Measurements from ENCODE around the gene SRRM1. TPM values are rescaled to one million over a fixed set of nuclear protein-coding genes. Genes with fewer than 3 reads are reported as not detected.

Gene SRRM1
- total and polyA plus RNA-seq, 10 of the 15 experiments (the other 5 are each of a cell fraction or from before 2014, with no cell fraction given), result 36.8 to 285 (median 126) TPM

GRCh38 chr1:24696756-24697330, 53.7 kb downstream of the SRRM1 start:
- H3K9ac ChIP-seq (ENCODE audit: control insufficient read depth, insufficient read depth, low read length), result no peak overlapping the region
- DNase-seq (ENCODE audit: low read depth, low spot score), result no peak
- ChIA-PET RAD21 (ENCODE audit: unreplicated experiment) (interaction anchor here (0.6 to 3.0 kb wide), 12 partner anchors 8 to 134 kb away, joined by 3 to 16 read pairs (median 4); partner anchors contain the start of gene CLIC4), CTCF (interaction anchor here (0.6 to 24.4 kb wide), 8 partner anchors 31 to 216 kb away, joined by 3 to 655 read pairs (median 6); partner anchors contain the start of gene CLIC4), POLR2A (interaction anchor here (0.8 to 2.3 kb wide), 4 partner anchors 10 to 52 kb away, joined by 4 to 9 read pairs (median 6); partner anchors contain the start of gene CLIC4), SMC1A (ENCODE audit: uncharacterized antibody, unreplicated experiment) (interaction anchor here (0.6 to 8.4 kb wide), 13 partner anchors 8 to 135 kb away, joined by 3 to 92 read pairs (median 8); partner anchors contain the start of gene CLIC4)
- in situ Hi-C loops (cut with MboI), result no loop called here
- H3K4me1 ChIP-seq (ENCODE audit: control insufficient read depth, insufficient read depth, low read length), result peaks cover 27% of the 10 kb centered on the region
- H3K4me2 ChIP-seq (ENCODE audit: control insufficient read depth, insufficient read depth), result no peak overlapping the region
- intact Hi-C loops (cut with micrococcal nuclease; ENCODE audit: unreplicated experiment), result no loop called here
- TF ChIP-seq CBFB (IDR thresholded peaks at IDR 0.05; ENCODE audit: low read depth), result no peak
- TF ChIP-seq CREM (IDR thresholded peaks at IDR 0.05; ENCODE audit: low read depth), result no peak
- TF ChIP-seq, protein P1, sequence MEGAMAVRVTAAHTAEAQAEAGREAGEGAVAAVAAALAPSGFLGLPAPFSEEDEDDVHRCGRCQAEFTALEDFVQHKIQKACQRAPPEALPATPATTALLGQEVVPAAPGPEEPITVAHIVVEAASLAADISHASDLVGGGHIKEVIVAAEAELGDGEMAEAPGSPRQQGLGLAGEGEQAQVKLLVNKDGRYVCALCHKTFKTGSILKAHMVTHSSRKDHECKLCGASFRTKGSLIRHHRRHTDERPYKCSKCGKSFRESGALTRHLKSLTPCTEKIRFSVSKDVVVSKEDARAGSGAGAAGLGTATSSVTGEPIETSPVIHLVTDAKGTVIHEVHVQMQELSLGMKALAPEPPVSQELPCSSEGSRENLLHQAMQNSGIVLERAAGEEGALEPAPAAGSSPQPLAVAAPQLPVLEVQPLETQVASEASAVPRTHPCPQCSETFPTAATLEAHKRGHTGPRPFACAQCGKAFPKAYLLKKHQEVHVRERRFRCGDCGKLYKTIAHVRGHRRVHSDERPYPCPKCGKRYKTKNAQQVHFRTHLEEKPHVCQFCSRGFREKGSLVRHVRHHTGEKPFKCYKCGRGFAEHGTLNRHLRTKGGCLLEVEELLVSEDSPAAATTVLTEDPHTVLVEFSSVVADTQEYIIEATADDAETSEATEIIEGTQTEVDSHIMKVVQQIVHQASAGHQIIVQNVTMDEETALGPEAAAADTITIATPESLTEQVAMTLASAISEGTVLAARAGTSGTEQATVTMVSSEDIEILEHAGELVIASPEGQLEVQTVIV (IDR thresholded peaks at IDR 0.05; ENCODE audit: borderline replicate concordance, partially characterized antibody), result no peak
- no peak for TF ChIP-seq BACH1 (IDR thresholded peaks at IDR 0.05; ENCODE audit: borderline replicate concordance)
- no peak for TF ChIP-seq NBN (IDR thresholded peaks at IDR 0.05)
- TF ChIP-seq TBL1XR1 (IDR thresholded peaks at IDR 0.05; ENCODE audit: low read depth, low read length), result no peak
- no peak for TF ChIP-seq POLR2AphosphoS2 (IDR thresholded peaks at IDR 0.05; ENCODE audit: low read depth, low read length)
- no peak for TF ChIP-seq TCF7 (IDR thresholded peaks at IDR 0.05; ENCODE audit: borderline replicate concordance)
- no peak for TF ChIP-seq NFYB (IDR thresholded peaks at IDR 0.05; ENCODE audit: insufficient read depth, low read depth, low read length)
- no peaks in the 10 kb centered on the region for H3K27me3 ChIP-seq (replicated peaks in 1 of 2; ENCODE audit: control insufficient read depth in 2 of 2, insufficient read depth in 2 of 2, low read length in 1 of 2)
- H2AFZ ChIP-seq (ENCODE audit: control insufficient read depth, low read depth, low read length), result no peak overlapping the region
- H3K27ac ChIP-seq (ENCODE audit: control insufficient read depth, insufficient read depth), result no peak overlapping the region
- H3K4me3 ChIP-seq, result no peak overlapping the region
- H3K36me3 ChIP-seq (ENCODE audit: control insufficient read depth in 2 of 2, insufficient read depth in 2 of 2, low read length in 1 of 2), result no peaks in the 10 kb centered on the region
- H4K20me1 ChIP-seq (ENCODE audit: control insufficient read depth, insufficient read depth), result no peaks in the 10 kb centered on the region
- no peaks in the 10 kb centered on the region for H3K9me3 ChIP-seq (replicated peaks; ENCODE audit: control insufficient read depth, insufficient read depth, low read length)
- no peak for ATAC-seq
- no peak for FAIRE-seq
- BruUV-seq (replicated peaks), result no TSS peak
- H3K79me2 ChIP-seq (ENCODE audit: control insufficient read depth, insufficient read depth, low read length), result no peaks in the 10 kb centered on the region
- 83% methylated on average over 15 of the region's 15 CpGs for WGBS (ENCODE audit: insufficient coverage, insufficient replicate concordance, low lambda C conversion rate, missing lambda C conversion rate)
